ENCODE measurements around the gene SLC7A1. TPM values are rescaled to one million over a fixed set of nuclear protein-coding genes. Genes with fewer than 3 reads are reported as not detected.

Gene SLC7A1
- total RNA-seq, 5 donors from 2014 or later (not counting 1 experiment from before 2014, with no cell fraction given): 20.0 to 62.9 (median 57.9) TPM

GRCh38 chr13:29572575-29572974 is 22.9 kb downstream of the SLC7A1 start:
- no peak overlapping the region for H3K27ac ChIP-seq (ENCODE audit: low read length)

GRCh38 chr13:29571876-29572570 is 23.5 kb downstream of the SLC7A1 start:
- H3K4me3 Mint-ChIP-seq: no peak overlapping the region
- no peak overlapping the region for H3K4me3 ChIP-seq (ENCODE audit: control insufficient read depth in 1 of 2, extremely low read depth in 1 of 2, low read length in 1 of 2)
- 95% methylated on average over 14 of the region's 17 CpGs for WGBS (ENCODE audit: insufficient coverage)
- H3K9me3 ChIP-seq: no peaks in the 10 kb centered on the region
- H3K36me3 Mint-ChIP-seq: peaks cover 10% of the 10 kb centered on the region
- H3K27ac Mint-ChIP-seq: no peak overlapping the region
- peaks cover 0 to 2% of the 10 kb centered on the region in 2 experiments for H3K4me1 ChIP-seq (ENCODE audit: control insufficient read depth in 1 of 2, extremely low read depth in 1 of 2, insufficient read depth in 2 of 2, low read length in 2 of 2)
- H3K36me3 ChIP-seq (ENCODE audit: control insufficient read depth in 2 of 2, extremely low read depth in 1 of 2, insufficient read depth in 1 of 2, low read length in 1 of 2): no peaks in the 10 kb centered on the region
- no peaks in the 10 kb centered on the region for H3K27me3 ChIP-seq (replicated peaks in 1 of 2; ENCODE audit: control insufficient read depth in 2 of 2, extremely low read depth in 1 of 2, insufficient read depth in 2 of 2, low read length in 1 of 2)
- POLR2A ChIA-PET: no interaction called here
- ATAC-seq (replicated peaks in 1 of 4) (no peak), DNase-seq (no peak)
- peaks cover 52 to 67% (median 62%) of the 10 kb centered on the region in 3 donors for H3K4me1 Mint-ChIP-seq
- CTCF ChIA-PET: interaction anchor here in 1 of 2 donors (0.6 kb wide), 1 partner anchor 541 kb away, joined by 3 read pairs; no protein-coding TSS in a partner anchor
- H3K9me3 Mint-ChIP-seq: no peaks in the 10 kb centered on the region
- H3K27ac ChIP-seq (ENCODE audit: low read length): no peak overlapping the region
- no peaks in the 10 kb centered on the region for H3K27me3 Mint-ChIP-seq

More at GRCh38 chr13:29572575-29572974, 22.9 kb downstream of the SLC7A1 start:
- no peaks in the 10 kb centered on the region for H3K9me3 ChIP-seq
- Mint-ChIP-seq H3K36me3 (peaks cover 10% of the 10 kb centered on the region), H3K27ac (no peak overlapping the region), H3K4me1 (peaks cover 52 to 68% (median 62%) of the 10 kb centered on the region in 3 donors), H3K4me3 (no peak overlapping the region), H3K9me3 (no peaks in the 10 kb centered on the region), H3K27me3 (no peaks in the 10 kb centered on the region)
- peaks cover 0 to 2% of the 10 kb centered on the region in 2 experiments for H3K4me1 ChIP-seq (ENCODE audit: control insufficient read depth in 1 of 2, extremely low read depth in 1 of 2, insufficient read depth in 2 of 2, low read length in 2 of 2)
- H3K36me3 ChIP-seq (ENCODE audit: control insufficient read depth in 2 of 2, extremely low read depth in 1 of 2, insufficient read depth in 1 of 2, low read length in 1 of 2): no peaks in the 10 kb centered on the region
- ATAC-seq (replicated peaks in 1 of 4) (no peak), DNase-seq (no peak)
- POLR2A ChIA-PET: interaction anchor here (0.6 kb wide), 2 partner anchors 196 to 281 kb away, joined by 3 to 5 read pairs; no protein-coding TSS in a partner anchor
- CTCF ChIA-PET: interaction anchor here in 1 of 2 donors (0.6 to 1.3 kb wide), 3 partner anchors 18 to 540 kb away, joined by 3 read pairs; no protein-coding TSS in a partner anchor
- no peak overlapping the region for H3K4me3 ChIP-seq (ENCODE audit: control insufficient read depth in 1 of 2, extremely low read depth in 1 of 2, low read length in 1 of 2)
- H3K27me3 ChIP-seq (replicated peaks in 1 of 2; ENCODE audit: control insufficient read depth in 2 of 2, extremely low read depth in 1 of 2, insufficient read depth in 2 of 2, low read length in 1 of 2): no peaks in the 10 kb centered on the region
- WGBS (ENCODE audit: insufficient coverage): 83% methylated on average over 3 of the region's 5 CpGs

- Mint-ChIP-seq H3K4me3 (no peak overlapping the region), H3K27ac (no peak overlapping the region), H3K36me3 (peaks cover 9% of the 10 kb centered on the region), H3K9me3 (no peaks in the 10 kb centered on the region), H3K27me3 (no peaks in the 10 kb centered on the region), H3K4me1 (peaks cover 65 to 72% (median 69%) of the 10 kb centered on the region in 3 donors)
- ChIA-PET CTCF (no interaction called here), POLR2A (no interaction called here)
- DNase-seq (no peak), ATAC-seq (replicated peaks in 1 of 4) (no peak)
- Histone ChIP-seq H3K4me1 (ENCODE audit: control insufficient read depth in 1 of 2, extremely low read depth in 1 of 2, insufficient read depth in 2 of 2, low read length in 2 of 2) (peaks cover 0 to 2% of the 10 kb centered on the region in 2 experiments), H3K4me3 (ENCODE audit: control insufficient read depth in 1 of 2, extremely low read depth in 1 of 2, low read length in 1 of 2) (no peak overlapping the region), H3K9me3 (no peaks in the 10 kb centered on the region), H3K36me3 (ENCODE audit: control insufficient read depth in 2 of 2, extremely low read depth in 1 of 2, insufficient read depth in 1 of 2, low read length in 1 of 2) (no peaks in the 10 kb centered on the region), H3K27me3 (replicated peaks in 1 of 2; ENCODE audit: control insufficient read depth in 2 of 2, extremely low read depth in 1 of 2, insufficient read depth in 2 of 2, low read length in 1 of 2) (no peaks in the 10 kb centered on the region), H3K27ac (ENCODE audit: low read length) (no peak overlapping the region)
- 91% methylated on average over 11 of the region's 15 CpGs for WGBS (ENCODE audit: insufficient coverage)
Measured at GRCh38 chr13:29570051-29570654, 25.3 kb downstream of the SLC7A1 start.

- Mint-ChIP-seq H3K27me3 (no peaks in the 10 kb centered on the region), H3K9me3 (no peaks in the 10 kb centered on the region), H3K4me3 (no peak overlapping the region), H3K36me3 (peaks cover 5% of the 10 kb centered on the region), H3K4me1 (peaks cover 67 to 75% (median 73%) of the 10 kb centered on the region in 3 donors), H3K27ac (no peak overlapping the region)
- no peaks in the 10 kb centered on the region for H3K9me3 ChIP-seq
- no peaks in the 10 kb centered on the region for H3K27me3 ChIP-seq (replicated peaks in 1 of 2; ENCODE audit: control insufficient read depth in 2 of 2, extremely low read depth in 1 of 2, insufficient read depth in 2 of 2, low read length in 1 of 2)
- H3K4me3 ChIP-seq (ENCODE audit: control insufficient read depth in 1 of 2, extremely low read depth in 1 of 2, low read length in 1 of 2): no peak overlapping the region
- ChIA-PET POLR2A (no interaction called here), CTCF (no interaction called here)
- 96% methylated on average over 4 of the region's 8 CpGs for WGBS (ENCODE audit: insufficient coverage)
- no peak for DNase-seq
- no peak for ATAC-seq (replicated peaks in 1 of 4)
- H3K36me3 ChIP-seq (ENCODE audit: control insufficient read depth in 2 of 2, extremely low read depth in 1 of 2, insufficient read depth in 1 of 2, low read length in 1 of 2): no peaks in the 10 kb centered on the region
- no peak overlapping the region for H3K27ac ChIP-seq (ENCODE audit: low read length)
- peaks cover 0 to 2% of the 10 kb centered on the region in 2 experiments for H3K4me1 ChIP-seq (ENCODE audit: control insufficient read depth in 1 of 2, extremely low read depth in 1 of 2, insufficient read depth in 2 of 2, low read length in 2 of 2)
Measured at GRCh38 chr13:29569253-29570050, 26.0 kb downstream of the SLC7A1 start.

- 97% methylated on average over 7 of the region's 9 CpGs for WGBS (ENCODE audit: insufficient coverage)
- ATAC-seq (replicated peaks in 1 of 4) (no peak), DNase-seq (no peak)
- Mint-ChIP-seq H3K27ac (no peak overlapping the region), H3K36me3 (peaks cover 5% of the 10 kb centered on the region), H3K9me3 (no peaks in the 10 kb centered on the region), H3K27me3 (no peaks in the 10 kb centered on the region), H3K4me1 (peaks cover 67 to 72% (median 71%) of the 10 kb centered on the region in 3 donors), H3K4me3 (no peak overlapping the region)
- Histone ChIP-seq H3K27me3 (replicated peaks in 1 of 2; ENCODE audit: control insufficient read depth in 2 of 2, extremely low read depth in 1 of 2, insufficient read depth in 2 of 2, low read length in 1 of 2) (no peaks in the 10 kb centered on the region), H3K36me3 (ENCODE audit: control insufficient read depth in 2 of 2, extremely low read depth in 1 of 2, insufficient read depth in 1 of 2, low read length in 1 of 2) (no peaks in the 10 kb centered on the region), H3K9me3 (no peaks in the 10 kb centered on the region), H3K4me3 (ENCODE audit: control insufficient read depth in 1 of 2, extremely low read depth in 1 of 2, low read length in 1 of 2) (no peak overlapping the region), H3K27ac (ENCODE audit: low read length) (no peak overlapping the region), H3K4me1 (ENCODE audit: control insufficient read depth in 1 of 2, extremely low read depth in 1 of 2, insufficient read depth in 2 of 2, low read length in 2 of 2) (peaks cover 0 to 2% of the 10 kb centered on the region in 2 experiments)
- POLR2A ChIA-PET: no interaction called here
- CTCF ChIA-PET: no interaction called here
Measured at GRCh38 chr13:29568731-29569130, 26.8 kb downstream of the SLC7A1 start.

GRCh38 chr13:29567411-29567810 is 28.1 kb downstream of the SLC7A1 start:
- Mint-ChIP-seq H3K9me3 (no peaks in the 10 kb centered on the region), H3K4me3 (no peak overlapping the region), H3K27me3 (no peaks in the 10 kb centered on the region), H3K27ac (no peak overlapping the region), H3K36me3 (peaks cover 5% of the 10 kb centered on the region), H3K4me1 (peaks cover 62 to 70% (median 66%) of the 10 kb centered on the region in 3 donors)
- H3K4me3 ChIP-seq (ENCODE audit: control insufficient read depth in 1 of 2, extremely low read depth in 1 of 2, low read length in 1 of 2): no peak overlapping the region
- CTCF ChIA-PET: no interaction called here
- peaks cover 0 to 2% of the 10 kb centered on the region in 2 experiments for H3K4me1 ChIP-seq (ENCODE audit: control insufficient read depth in 1 of 2, extremely low read depth in 1 of 2, insufficient read depth in 2 of 2, low read length in 2 of 2)
- no peak overlapping the region for H3K27ac ChIP-seq (ENCODE audit: low read length)
- POLR2A ChIA-PET: interaction anchor here in 1 of 2 donors (0.9 kb wide), 1 partner anchor 19 kb away, joined by 3 read pairs; no protein-coding TSS in a partner anchor
- no peaks in the 10 kb centered on the region for H3K27me3 ChIP-seq (replicated peaks in 1 of 2; ENCODE audit: control insufficient read depth in 2 of 2, extremely low read depth in 1 of 2, insufficient read depth in 2 of 2, low read length in 1 of 2)
- H3K36me3 ChIP-seq (ENCODE audit: control insufficient read depth in 2 of 2, extremely low read depth in 1 of 2, insufficient read depth in 1 of 2, low read length in 1 of 2): no peaks in the 10 kb centered on the region
- 91% methylated on average over 9 of the region's 9 CpGs for WGBS (ENCODE audit: insufficient coverage)
- DNase-seq (no peak), ATAC-seq (replicated peaks in 1 of 4) (no peak)
- H3K9me3 ChIP-seq: no peaks in the 10 kb centered on the region

Measured in T-cell (primary cell).